Fibroblast of upper back skin (primary cell): Measurements from ENCODE around the gene RPL26.
"Not testable (repeated sequence)": the region's sequence is repeated elsewhere in the genome, so short reads cannot be mapped to it uniquely, and the experiment has no call there.

Experiments
- DNase-seq: peaks from one replicate; pipeline ENCODE4 v3.0.0-alpha.2; 2013

RPL26 gene

DNA sequence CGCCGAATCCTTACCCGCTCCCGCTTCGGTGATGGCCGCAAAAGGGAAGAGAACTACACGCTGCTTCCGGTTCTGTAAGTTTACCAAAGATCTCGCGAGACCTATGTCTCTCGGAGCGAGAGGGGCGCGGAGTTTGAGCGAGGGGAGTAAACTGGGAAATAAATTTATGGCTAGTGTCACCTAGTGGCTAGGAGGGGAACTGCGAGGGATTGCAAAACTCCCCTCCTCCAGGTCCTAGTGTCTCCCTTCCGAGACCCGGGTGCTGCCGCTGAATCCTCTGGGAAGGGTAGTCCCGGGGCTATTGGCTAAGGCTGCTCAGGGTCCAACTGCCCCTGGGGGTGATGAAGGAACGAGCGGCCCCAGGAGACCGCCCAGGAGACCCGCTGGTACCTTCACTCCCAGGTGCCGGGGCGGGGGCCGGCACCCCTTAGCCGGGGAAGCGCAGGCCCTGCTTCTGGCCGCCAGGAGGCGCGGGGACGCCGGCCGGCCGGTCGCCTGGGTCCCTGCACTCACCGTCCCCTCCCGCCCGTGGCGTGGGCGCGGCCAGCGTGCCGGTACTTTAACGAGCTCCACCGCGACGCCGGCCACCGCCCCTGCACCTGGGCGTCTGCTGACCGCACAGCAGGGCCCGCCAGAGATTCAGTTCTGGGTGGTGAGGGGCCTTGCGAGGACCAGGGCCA is at the start of gene RPL26:
TSS of gene RPL26 (minus strand) at position 51 of the 680 bp plus-strand sequence. CDS start 883 bp downstream, outside the sequence.
- DNase-seq = peak; percentile 99

- DNase-seq = peak; percentile 14
These were observed 48.0 kb upstream of the RPL26 start for GRCh38 chr17:8430966-8431365.

DNA sequence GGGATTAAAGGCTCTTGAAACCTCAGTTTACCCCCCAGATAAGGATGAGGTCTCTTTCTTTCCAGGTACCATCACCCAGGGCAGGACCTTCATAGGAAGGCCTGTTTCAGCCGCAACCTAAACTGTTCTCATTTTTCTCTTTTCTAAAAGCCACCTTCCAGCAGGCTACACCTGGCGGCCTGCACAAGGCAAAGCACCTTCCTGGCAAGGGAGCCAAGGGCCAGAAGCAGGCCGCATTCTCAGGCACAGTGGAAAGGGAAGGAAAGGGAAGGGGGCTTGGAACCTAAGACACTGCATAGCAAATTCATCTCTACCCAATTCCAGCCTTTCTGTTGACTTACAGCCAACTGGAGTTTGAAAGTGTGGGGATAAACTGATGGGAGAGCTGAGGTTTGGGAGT is 43.8 kb upstream of the RPL26 start:
- DNase-seq = no peak

GRCh38 chr17:8426094-8426720 is 43.2 kb upstream of the RPL26 start:
- no peak for DNase-seq

DNA sequence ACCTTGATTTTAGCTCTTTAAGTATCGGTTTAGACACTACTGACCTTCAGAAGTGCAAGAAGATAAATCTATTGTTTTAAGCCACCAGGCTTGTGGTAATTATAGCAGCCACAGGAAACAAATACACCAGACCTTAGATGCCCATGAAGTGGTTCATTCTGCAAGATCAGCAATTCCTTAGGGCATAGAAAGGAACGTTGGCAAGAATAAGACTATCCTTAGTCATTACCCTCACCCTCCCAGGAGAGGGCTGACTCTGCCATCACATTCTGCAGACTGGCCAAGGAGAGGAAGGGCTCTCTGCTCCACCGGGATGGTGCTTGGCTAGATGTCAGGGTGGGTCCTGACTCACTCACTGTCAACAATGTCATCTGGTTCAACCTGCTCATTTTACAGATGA is 38.6 kb upstream of the RPL26 start:
- peak; percentile 18 for DNase-seq

- DNase-seq = peak; percentile 22
These were observed 37.3 kb upstream of the RPL26 start for GRCh38 chr17:8420041-8420934.

GRCh38 chr17:8419305-8419704 is 36.3 kb upstream of the RPL26 start:
- no peak for DNase-seq

- no peak for DNase-seq
These were observed 35.5 kb upstream of the RPL26 start for GRCh38 chr17:8418471-8418870.

DNA sequence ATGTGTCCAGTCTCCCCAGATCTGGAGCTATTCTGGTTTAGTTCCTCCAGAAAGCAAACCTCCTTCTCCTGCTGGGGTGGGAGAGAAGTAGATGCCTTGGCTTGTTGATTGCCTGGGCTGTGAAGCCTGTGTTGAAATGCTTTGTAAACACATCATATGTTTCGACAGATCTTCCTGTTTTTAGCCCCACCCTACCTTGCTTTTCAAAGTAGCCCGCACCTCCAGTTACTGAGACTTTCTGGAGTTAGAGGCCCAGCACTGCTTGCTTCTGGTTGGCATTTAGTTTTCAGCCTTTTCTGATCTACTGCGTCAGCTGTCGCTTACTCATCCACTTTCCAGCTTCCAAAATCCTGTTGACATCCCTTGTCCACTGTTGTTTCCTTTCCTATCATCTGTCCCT is 34.8 kb upstream of the RPL26 start:
- DNase-seq = no peak

GRCh38 chr17:8413938-8414337 is 30.9 kb upstream of the RPL26 start:
- DNase-seq = no peak

DNA sequence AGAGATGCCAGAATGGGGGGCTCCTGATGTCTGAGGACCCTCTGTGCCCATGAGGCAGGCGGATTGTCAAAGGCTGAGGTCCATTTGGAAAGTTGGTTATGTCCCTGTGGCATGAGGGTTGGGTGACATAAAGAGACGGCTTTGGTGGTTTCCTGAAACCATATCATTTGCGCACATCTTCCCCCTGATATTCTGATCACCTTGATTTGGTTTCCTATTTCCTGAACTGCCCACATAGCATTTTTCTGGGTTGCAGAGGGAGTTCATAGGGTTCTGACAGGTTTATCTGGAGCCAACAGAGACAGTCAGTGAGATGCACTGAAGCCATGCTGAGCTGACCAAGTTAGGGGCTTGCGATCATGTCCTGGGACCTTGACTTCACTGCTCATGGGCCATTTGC is 30.3 kb upstream of the RPL26 start:
- no peak for DNase-seq

DNA sequence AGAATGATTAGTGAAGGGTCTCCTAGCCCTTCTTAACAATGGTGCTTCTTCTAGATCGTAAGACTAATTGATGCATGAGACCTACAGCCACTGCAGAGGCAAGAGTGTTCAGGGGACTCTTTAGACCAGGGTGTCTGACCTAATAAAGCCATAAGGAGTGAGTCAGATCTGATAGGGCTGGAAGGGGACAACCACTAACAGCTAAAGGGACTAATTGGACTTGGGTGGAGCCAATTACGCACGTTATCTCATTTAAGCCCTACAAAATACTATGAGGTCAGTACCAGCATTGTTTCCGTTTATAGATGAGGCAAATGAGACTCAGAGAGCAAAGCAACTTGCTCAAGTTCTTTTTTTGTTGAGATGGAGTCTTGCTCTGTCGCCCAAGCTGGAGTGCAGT is 29.1 kb upstream of the RPL26 start:
- DNase-seq = no peak

- no peak for DNase-seq
These were observed 27.9 kb upstream of the RPL26 start for GRCh38 chr17:8410883-8411238.

DNA sequence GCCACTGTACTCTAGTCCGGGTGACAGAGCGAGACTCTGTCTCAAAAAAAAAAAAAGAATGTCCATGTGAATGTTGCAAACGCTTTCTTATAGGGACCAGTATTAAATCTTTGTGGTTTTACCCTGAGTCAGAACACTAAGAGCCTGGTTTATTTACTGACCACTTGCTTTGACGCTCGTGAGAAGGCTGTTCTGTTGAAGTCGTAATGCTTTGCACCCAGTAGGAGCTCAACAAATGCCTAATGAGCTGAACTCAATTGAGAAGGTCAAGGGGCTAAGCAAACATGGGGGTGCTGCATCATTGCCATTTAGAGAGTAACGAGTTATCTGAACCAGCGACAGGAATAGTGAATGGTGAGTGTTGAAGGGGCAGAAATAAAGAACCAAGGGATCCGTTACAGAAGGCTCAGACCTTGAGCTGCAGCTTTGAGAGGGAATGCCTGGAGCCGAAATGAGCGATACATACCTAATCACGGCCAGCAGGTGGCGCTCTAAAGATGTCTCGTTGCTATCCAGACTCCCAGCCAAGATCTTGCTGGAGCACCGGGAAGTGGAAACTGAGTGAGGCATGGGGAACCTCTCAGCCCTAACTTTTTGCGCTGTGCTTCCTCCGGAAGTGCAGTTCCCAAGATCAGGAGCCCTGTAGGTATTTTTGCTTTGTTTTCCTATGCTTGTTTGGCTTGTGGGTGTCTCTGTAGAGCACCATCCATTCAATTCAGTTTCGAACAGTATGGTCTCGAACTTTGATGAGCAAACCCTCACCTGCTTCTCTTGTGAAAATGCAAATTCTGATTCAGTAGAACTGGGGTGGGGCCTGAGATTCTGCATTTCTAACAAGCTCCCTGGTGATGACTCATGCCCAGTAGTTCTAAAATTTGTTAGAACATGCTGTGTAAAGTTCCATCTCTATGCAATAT is 27.2 kb upstream of the RPL26 start:
- DNase-seq = peak; percentile 86

GRCh38 chr17:8408371-8408770 is 25.4 kb upstream of the RPL26 start:
- no peak for DNase-seq

- no peak for DNase-seq
These were observed 23.2 kb upstream of the RPL26 start for GRCh38 chr17:8406174-8406573.

DNA sequence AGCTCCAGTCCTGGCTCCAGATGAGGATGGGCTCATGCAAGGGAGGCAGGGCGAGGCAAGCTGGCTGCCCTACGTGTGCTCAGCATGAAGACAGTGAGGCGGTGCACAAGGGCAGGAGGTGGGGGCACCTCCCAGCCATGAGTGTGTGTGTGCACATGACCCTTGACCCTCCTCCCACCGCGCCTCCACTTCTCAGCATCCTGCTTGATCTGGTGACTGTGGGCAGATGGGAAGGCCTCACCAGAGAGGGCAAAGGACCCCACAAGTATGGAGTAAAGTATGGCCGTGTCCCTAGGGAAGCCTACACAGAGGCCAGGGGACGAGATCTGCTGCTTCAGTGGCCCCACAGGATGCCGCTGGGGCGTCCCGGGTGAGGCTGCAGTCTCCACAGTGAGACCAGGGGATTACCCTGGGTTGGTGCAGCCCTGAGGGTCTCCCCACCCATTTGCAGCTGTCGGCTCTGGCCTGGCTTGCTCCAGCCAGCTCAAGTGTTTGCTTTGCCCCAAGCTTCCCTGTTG is 22.6 kb upstream of the RPL26 start:
- no peak for DNase-seq

- no peak for DNase-seq
These were observed 20.0 kb upstream of the RPL26 start for GRCh38 chr17:8402921-8403536.

- DNase-seq = no peak
These were observed 18.1 kb upstream of the RPL26 start for GRCh38 chr17:8401107-8401506.

DNA sequence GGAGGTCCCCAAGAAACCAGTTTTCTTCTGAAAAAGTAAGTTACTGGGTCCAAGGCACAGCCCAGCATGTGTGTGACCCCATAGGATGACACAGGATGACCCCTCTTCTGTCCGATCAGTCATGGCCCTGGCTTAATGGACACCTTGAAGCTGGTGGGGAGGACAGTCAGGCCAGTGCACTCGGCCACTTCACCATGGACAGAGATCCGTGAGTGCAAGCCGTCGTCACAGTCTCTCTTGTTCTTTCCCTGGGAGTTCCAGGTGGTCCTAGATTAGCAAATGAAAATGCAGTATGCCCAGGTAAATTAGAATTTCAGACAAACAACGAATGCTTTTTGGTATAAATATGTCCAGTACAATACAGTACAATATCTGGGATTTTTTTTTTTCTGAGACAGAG is 16.0 kb upstream of the RPL26 start:
- no peak for DNase-seq

DNA sequence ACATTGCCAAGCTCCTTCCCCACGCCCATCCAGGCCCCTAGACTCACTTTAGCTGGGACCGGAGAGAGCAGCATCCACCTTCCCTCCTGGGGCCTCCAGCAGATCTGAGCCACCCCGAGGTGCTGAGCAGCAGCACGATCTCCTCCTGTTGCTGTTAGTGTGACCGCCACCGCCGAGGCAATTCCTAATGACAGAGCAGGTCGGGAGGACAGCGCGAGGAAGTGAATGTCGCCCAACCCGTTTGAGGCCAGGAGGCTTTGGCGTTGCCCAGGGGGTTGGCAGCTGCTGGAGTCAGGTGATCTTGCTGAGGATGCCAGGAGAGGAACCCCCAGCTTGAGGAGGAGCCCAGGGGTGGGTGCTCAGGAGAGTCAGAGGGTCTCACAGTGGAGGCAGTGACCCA is 14.6 kb upstream of the RPL26 start, which contains the start of gene RNF222:
TSS of gene RNF222 (minus strand) at position 192 of the 400 bp plus-strand sequence. CDS start 4,366 bp downstream, outside the sequence.
- no peak for DNase-seq

- DNase-seq = not testable (repeated sequence)
These were observed 11.5 kb upstream of the RPL26 start for GRCh38 chr17:8394497-8394896.
